OCI-M2 (cell line): ENCODE data around the gene P2RY13.

Experiments
- DNase-seq: peaks from one replicate; lab custom pipeline; 2025; ENCODE audit not compliant: unreplicated experiment; lab: John Stamatoyannopoulos, UW

P2RY13 gene

GRCh38 chr3:151329363-151329762 is at the start of gene P2RY13:
Gene P2RY13, minus strand, starts transcription at chr3:151329549. Its CDS starts 21 bp downstream, at chr3:151329528.
- DNase-seq, result no peak

- no peak for DNase-seq
These were observed 48.5 kb upstream of the P2RY13 start for GRCh38 chr3:151377768-151378385.

GRCh38 chr3:151372063-151372820 is 42.9 kb upstream of the P2RY13 start:
- DNase-seq, result no peak

GRCh38 chr3:151371526-151371925 is 42.2 kb upstream of the P2RY13 start:
- DNase-seq, result no peak

GRCh38 chr3:151367448-151367847 is 38.1 kb upstream of the P2RY13 start:
- no peak for DNase-seq

GRCh38 chr3:151366993-151367392 is 37.6 kb upstream of the P2RY13 start:
- no peak for DNase-seq

GRCh38 chr3:151362751-151363174 is 33.4 kb upstream of the P2RY13 start:
- DNase-seq, result no peak

- DNase-seq, result no peak
These were observed 28.1 kb upstream of the P2RY13 start for GRCh38 chr3:151357463-151357850.

- no peak for DNase-seq
These were observed 27.6 kb upstream of the P2RY13 start for GRCh38 chr3:151356794-151357462.

GRCh38 chr3:151351648-151352047 is 22.3 kb upstream of the P2RY13 start:
- no peak for DNase-seq

GRCh38 chr3:151351219-151351618 is 21.9 kb upstream of the P2RY13 start:
- no peak for DNase-seq

- DNase-seq, result no peak
These were observed 21.3 kb upstream of the P2RY13 start for GRCh38 chr3:151350656-151351055.

GRCh38 chr3:151347432-151347831 is 18.1 kb upstream of the P2RY13 start:
- no peak for DNase-seq

GRCh38 chr3:151346292-151346691 is 16.9 kb upstream of the P2RY13 start:
- no peak for DNase-seq

GRCh38 chr3:151345859-151346258 is 16.5 kb upstream of the P2RY13 start:
- no peak for DNase-seq

GRCh38 chr3:151331696-151332095 is 2.3 kb upstream of the P2RY13 start:
- DNase-seq, result no peak

GRCh38 chr3:151330899-151331298 is 1.6 kb upstream of the P2RY13 start:
- DNase-seq, result no peak

- no peak for DNase-seq
These were observed 1.0 kb upstream of the P2RY13 start for GRCh38 chr3:151330379-151330778.

GRCh38 chr3:151328298-151328995 is 902 bp downstream of the P2RY13 start:
- no peak for DNase-seq

- no peak for DNase-seq
These were observed 1.7 kb downstream of the P2RY13 start for GRCh38 chr3:151327571-151328198.

- DNase-seq, result no peak
These were observed 6.8 kb downstream of the P2RY13 start for GRCh38 chr3:151322511-151322910.
